Measurements from ENCODE around the gene LOC101059915.
"Not testable (repeated sequence)": the region's sequence is repeated elsewhere in the genome, so short reads cannot be mapped to it uniquely, and the experiment has no call there.

- TF ChIP-seq CTCF (IDR thresholded peaks at IDR 0.05; ENCODE audit: low read depth, low read length, poor library complexity, severe bottlenecking) = peak; percentile 43
- not testable (repeated sequence) for TF ChIP-seq EZH2phosphoT487 (IDR thresholded peaks at IDR 0.05; ENCODE audit: borderline replicate concordance, low read length)
Observed at GRCh38 chrX:71664202-71664601, 3.1 kb upstream of the LOC101059915 start.
